CD4-positive, alpha-beta T cell treated with Interleukin-17A for 1 hour (primary cell): ENCODE data around the gene ACR.
A peak's percentile ranks its signal among the peaks of the same experiment; 100 is the strongest.

ENCODE experiments used
- DNase-seq: peaks from one replicate; pipeline ENCODE4 v3.0.0-alpha.2; 2020

Gene ACR

DNA sequence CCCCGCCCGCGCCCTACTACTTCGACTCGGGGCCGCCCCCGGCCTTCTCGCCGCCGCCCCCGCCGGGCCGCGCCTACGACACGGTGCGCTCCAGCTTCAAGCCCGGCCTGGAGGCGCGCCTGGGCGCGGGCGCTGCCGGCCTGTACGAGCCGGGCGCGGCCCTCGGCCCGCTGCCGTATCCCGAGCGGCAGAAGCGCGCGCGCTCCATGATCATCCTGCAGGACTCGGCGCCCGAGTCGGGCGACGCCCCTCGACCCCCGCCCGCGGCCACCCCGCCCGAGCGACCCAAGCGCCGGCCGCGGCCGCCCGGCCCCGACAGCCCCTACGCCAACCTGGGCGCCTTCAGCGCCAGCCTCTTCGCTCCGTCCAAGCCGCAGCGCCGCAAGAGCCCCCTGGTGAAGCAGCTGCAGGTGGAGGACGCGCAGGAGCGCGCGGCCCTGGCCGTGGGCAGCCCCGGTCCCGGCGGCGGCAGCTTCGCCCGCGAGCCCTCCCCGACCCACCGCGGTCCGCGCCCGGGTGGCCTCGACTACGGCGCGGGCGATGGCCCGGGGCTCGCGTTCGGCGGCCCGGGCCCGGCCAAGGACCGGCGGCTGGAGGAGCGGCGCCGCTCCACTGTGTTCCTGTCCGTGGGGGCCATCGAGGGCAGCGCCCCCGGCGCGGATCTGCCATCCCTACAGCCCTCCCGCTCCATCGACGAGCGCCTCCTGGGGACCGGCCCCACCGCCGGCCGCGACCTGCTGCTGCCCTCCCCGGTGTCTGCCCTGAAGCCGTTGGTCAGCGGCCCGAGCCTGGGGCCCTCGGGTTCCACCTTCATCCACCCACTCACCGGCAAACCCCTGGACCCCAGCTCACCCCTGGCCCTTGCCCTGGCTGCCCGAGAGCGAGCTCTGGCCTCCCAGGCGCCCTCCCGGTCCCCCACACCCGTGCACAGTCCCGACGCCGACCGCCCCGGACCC, 17.4 kb upstream of the ACR start:
- DNase-seq: no peak

DNA sequence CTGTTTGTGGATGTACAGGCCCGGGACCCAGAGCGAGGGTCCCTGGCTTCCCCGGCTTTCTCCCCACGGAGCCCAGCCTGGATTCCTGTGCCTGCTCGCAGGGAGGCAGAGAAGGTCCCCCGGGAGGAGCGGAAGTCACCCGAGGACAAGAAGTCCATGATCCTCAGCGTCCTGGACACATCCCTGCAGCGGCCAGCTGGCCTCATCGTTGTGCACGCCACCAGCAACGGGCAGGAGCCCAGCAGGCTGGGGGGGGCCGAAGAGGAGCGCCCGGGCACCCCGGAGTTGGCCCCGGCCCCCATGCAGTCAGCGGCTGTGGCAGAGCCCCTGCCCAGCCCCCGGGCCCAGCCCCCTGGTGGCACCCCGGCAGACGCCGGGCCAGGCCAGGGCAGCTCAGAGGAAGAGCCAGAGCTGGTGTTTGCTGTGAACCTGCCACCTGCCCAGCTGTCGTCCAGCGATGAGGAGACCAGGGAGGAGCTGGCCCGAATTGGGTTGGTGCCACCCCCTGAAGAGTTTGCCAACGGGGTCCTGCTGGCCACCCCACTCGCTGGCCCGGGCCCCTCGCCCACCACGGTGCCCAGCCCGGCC, 16.7 kb upstream of the ACR start:
- DNase-seq: no peak

DNA sequence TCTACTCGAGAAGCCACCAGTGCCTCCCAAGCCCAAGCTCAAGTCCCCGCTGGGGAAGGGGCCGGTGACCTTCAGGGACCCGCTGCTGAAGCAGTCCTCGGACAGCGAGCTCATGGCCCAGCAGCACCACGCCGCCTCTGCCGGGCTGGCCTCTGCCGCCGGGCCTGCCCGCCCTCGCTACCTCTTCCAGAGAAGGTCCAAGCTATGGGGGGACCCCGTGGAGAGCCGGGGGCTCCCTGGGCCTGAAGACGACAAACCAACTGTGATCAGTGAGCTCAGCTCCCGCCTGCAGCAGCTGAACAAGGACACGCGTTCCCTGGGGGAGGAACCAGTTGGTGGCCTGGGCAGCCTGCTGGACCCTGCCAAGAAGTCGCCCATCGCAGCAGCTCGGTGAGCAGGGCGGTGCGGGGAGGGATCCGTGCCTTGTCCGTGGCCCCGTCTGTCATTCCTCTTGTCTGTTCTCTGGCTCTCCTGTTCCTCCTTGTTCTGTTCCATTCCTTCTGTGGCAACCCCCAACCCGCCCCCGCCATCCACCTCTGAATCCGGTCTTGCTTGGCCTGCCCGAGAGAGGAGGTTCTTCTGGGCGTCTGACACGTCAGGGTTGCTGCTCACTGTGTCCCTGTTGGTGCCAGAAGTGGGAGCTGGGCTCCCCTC, 15.8 kb upstream of the ACR start:
- no peak for DNase-seq

DNA sequence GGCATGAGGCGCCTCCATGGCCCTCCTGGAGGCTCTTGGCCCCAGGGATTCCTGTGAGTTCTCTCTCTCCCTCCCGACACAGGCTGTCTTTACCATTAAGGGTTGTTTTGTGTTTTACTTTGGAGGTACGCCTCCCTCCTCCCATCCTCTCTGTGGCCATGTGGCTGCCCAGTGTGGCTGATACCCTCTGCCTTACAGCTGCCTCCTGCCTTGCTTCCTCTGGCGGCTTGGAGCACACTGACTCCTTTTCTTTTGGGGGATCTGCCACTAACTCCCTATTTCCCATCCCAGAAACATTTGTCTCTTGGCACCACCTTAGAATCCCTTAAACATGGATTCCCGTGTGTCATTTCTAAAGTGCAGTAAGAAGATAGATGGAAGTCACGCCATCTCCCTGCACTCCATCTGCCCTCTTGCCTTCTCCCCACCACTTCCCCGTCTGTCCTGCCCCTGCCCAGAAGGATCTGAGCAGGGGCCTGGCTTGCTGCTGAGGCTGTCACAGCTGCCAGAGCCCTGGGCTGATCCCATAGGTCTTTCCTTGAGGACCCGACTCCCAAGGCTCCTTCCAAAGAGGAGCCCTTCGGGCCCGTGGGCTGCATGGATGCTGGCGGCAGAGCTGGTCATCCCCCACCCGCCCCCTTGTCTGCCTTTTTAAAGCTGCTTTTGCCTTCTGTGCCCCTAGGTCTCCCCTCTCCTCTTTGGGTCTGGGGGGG, 15.1 kb upstream of the ACR start:
- DNase-seq: no peak

DNA sequence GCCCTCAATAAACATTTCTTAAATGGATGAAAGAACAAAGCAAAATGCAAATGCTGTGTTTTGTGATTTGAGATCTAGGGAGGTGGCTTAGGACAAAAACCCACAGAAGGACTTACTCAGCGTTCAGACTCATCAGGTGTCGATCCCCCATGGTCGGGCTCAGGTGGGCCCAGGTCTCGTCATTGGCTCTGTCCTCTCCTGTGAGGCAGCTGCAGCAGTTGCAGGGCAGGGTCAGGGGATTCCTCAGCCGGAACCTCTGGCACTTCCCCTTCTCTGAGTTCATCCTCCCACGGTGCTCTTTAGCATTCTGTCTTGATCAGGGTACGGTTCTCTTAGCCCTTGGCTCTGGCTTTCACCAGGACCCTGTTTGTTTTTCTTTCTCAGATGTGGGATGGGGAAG, 14.0 kb upstream of the ACR start:
- DNase-seq: no peak

DNA sequence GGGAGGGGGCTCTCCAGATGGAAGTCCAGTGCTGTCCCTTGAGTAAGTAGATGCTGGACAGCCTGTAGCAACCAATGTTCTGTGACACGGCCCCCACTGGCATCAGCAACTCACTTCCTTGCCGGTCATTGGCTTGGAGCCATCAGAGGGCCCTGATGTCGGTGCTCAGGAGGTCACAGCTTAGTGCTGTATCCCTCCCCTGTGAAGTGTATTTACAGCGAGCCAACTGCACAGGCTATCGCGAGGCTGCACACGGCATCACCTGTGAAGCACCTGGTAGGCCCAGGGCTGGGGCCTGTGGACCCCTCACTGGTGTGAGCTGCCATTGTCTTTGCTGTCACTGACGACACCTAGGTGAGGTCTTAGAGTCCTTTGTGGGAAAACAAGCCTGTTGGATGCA, 13.4 kb upstream of the ACR start:
- DNase-seq: no peak

DNA sequence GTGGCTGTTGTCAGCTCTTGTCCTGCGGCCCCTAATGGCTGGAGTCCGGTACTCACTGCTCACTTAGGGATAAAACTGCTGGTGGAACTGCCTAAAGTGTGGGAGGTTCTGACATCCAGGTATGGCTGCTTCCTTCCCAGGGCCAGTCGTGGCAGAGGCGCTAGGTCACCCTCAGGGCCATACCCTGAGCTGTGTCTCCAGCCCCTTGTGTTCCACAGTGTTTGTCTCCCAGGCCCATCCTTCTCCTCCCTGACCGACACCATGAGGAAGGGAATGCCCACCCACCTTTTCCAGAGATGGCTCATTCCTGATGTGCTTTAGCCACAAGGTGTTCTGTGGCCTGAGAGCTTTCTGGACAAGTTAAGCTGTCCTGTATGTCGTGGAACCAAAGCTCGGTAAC, 12.4 kb upstream of the ACR start:
- DNase-seq: no peak

DNA sequence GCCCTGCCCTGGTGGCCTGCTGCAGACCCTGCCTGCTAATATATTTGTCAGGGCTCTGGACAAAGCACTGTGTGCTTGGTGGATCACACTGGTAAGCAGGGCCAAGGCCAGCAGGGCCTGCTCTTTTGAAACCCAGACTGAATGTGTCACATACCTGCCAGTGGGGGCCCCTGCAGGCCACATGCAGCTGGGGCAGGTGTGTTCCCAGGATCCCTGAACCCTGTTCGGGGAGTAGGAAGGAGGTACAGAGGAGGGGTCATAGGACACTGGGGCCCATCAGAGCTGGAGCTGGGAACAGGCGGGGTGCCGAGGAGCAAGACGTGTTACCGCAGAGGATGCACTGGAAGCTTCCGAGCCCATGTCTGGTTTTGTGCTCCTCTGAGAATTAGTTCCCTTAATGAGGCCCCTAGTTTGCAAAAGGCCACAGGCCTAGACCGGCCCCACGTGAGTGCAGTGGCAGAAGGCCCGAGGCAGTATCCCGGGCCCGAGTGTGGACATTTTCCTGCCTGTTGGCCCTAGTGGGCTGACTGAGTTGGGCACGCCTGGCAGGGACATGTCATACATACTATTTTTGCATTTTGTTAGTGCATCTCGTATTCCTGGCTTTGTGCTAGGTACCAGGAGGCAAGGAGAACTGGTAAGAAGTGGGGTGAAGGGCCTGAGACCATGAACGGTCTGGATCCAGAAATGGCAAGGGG, 11.2 kb upstream of the ACR start:
- no peak for DNase-seq

DNA sequence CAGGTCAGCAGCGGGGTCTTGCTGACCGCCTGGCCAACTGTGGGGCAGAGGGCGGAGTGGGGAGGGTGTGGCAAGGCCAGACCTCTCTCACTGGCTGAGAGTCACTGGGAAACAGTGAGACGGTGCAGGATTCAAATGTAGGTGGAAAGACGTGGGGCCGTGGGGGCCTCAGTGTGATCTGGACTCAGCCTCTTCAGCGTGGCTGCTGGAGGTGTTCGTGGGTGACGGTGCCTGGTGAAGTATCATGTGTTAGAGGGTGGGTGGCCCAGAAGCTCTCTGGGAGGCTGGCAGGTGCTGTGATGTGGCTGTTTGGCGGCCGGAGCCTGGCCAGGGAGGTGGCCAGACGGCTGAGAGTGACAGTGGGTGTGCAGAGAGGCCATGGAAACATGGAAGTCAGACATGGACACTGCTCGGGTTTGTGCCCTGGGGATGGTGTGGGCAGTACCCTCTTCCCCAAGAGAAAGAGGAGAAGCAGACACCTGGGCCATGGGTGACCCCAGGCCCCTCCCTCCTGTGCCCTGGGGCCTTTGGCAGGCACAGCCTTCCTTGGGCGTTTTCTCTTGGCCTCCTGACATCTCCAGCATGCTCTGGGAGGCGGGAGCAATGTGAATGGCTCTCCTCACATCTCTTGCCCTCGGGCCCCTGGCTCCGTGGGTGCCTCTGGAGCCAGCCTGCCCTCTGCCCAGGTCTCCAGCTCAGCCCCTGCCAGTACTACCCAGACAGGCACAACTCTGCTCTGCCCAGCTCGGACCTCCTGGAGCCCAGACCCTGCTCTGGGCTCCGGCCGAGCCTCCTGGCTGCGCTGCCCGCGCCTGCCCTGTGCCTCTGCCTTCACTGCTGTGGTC, 10.1 kb upstream of the ACR start:
- DNase-seq: no peak

DNA sequence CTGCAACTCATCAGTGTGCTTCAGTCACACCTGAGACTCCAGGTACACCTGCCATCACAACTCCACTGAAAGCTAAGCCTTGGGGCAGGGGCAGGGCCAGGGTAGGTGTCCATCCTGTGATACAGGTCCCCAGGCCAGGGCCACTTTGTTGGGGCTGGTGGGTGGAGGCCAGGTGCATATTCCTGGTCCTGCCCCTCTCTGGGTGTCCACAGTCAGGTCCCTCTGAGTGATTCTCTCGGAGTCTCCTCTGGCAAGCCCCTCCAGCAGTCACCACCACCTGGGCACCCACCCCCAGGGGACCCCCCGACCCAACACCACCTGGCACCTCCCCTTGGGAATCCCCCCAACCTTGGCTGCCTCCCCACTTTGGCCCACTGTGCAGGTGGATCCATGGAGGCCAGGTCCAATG, 9.5 kb upstream of the ACR start:
- DNase-seq: no peak

DNA sequence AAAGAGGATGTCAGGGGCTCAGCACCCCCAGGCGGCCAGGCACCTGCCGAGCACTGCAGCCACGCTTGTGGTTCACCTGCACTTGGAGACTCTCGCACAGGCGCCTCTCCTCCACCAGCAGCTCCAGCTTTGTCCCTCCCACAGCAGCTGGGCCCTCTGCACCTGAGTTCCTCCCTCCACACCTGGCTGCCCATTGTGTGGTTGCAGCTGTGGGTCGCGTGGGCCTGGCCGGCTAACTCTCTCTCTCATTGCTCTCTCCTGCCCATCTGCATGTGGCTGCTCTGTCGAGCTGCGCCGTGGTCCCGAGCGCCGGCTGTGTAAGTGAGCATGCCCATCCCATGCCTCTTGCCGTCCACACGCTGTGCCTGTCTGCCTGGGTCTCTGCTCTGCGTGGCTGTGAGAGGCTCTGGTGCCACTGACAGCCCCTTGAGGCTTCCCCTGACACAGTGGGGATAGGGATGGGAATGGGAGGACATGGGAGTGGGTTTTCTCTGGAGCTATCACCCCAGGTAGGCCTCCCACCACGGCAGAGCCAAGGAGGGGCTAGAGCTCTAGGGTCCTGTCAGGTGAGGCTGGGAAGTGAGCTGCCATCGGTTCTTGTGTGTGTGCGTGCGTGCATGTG, 8.5 kb upstream of the ACR start:
- no peak for DNase-seq

DNA sequence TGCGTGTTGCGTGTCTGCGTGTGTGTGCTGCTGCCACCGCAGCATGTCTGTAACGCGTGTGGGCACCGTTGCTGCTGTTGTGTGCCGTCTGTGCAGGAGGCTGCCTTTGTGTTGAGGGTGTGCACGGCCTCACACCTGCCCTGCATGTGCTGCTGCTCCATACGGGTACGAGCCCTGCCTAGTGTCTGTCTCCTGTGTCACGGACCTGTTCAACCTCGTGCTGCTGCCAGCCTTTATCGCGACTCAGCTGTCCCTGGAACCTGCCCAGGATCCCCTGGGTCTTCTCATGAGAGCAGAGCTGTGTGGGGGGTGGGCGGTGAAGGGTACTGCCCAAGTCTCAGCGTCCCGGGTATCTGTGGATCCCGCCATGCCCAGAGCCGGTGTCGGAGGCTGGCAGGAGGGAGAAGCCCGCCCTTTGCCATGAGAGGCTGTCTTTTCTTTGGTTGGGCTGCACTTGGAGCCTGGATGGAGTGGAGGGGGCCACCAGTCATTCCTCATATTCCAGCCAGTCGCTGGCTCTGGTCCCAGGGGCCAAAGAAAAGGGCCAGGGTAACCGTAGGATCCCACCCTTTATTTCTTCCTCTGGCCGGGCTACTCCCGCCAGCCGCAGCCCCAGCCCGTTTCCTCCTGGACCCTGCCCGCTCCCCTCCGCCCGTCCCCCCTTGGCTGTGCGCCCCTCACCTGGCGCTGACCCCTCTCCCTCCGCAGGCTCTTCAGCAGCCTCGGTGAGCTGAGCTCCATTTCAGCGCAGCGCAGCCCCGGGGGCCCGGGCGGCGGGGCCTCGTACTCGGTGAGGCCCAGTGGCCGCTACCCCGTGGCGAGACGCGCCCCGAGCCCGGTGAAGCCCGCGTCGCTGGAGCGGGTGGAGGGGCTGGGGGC, 7.8 kb upstream of the ACR start:
- DNase-seq: no peak

DNA sequence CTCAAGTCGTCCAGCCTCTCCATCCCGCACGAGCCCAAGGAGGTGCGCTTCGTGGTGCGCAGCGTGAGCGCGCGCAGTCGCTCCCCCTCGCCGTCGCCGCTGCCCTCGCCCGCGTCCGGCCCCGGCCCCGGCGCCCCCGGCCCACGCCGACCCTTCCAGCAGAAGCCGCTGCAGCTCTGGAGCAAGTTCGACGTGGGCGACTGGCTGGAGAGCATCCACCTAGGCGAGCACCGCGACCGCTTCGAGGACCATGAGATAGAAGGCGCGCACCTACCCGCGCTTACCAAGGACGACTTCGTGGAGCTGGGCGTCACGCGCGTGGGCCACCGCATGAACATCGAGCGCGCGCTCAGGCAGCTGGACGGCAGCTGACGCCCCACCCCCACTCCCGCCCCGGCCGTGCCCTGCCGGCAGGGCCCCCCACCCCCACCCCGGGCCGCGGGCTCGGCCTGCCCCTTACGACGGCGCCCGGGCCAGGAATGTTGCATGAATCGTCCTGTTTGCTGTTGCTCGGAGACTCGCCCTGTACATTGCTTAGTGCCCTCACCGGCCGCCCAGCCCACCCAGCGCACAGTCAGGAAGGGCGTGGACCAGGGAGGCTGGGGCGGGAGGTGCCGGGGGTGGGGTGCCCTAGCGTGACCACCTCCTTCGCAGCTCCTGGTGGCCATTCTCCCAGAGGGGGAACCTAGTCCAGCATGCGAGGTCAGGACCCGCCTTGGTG, 6.9 kb upstream of the ACR start:
- no peak for DNase-seq

DNA sequence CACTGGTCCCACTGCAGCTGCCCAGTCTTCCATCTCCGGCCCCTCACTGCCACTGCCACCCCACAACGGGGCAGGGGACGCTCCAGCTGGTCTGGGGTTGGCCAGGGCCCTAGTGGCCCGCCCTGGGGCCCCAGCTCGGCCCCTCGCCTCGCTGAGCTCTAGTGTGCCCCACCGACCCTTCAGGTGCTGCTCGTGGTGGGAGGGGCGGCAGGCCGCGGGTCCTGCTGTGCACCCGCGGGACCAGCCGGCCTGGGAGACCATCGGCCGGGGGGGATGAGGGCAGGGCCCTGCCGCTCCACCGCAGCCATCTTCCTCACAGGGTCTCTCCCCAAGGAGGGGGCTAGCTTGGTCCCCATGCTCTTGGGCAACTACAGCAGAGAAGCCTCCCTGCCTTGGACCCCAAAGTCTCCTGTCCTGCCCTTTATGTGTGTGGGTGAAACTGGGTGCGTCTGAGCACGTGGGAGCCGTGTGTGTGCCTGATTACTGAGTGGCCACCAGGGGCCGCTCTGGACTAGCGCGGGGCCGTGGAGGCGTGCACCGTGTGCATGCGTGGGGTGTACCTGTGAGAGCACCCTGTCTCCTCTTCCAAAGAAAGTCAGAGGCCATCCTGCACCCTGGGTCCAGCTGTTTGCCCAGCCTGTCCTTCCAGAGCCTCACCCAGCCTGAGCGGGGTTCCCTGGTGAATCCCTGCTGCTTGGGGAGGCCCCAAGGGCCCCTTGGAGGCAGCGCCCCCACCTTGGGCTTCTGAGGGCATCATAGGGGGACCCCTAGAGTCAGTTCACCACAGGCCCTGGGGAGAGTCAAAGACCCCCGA, 6.0 kb upstream of the ACR start:
- DNase-seq: peak; percentile 70

DNA sequence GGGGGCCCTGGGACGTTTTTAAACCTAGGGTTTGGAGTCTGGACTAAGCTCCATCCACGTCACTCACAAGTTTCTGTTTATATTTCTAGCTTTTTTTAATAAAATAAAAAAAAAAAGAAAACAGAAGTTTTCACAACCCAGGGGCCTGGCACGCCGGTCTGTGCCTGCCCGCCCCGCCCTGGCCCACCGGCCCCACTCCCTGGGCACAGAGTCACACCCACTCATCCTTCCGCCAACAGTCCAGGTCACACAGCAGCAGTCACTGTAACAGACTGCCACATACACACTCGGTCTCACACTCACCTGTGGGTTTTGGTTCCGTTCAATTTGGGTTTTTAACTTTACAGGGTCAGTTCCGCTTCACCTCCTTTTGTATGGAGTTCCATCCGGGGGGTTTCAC, 5.3 kb upstream of the ACR start:
- DNase-seq: no peak

DNA sequence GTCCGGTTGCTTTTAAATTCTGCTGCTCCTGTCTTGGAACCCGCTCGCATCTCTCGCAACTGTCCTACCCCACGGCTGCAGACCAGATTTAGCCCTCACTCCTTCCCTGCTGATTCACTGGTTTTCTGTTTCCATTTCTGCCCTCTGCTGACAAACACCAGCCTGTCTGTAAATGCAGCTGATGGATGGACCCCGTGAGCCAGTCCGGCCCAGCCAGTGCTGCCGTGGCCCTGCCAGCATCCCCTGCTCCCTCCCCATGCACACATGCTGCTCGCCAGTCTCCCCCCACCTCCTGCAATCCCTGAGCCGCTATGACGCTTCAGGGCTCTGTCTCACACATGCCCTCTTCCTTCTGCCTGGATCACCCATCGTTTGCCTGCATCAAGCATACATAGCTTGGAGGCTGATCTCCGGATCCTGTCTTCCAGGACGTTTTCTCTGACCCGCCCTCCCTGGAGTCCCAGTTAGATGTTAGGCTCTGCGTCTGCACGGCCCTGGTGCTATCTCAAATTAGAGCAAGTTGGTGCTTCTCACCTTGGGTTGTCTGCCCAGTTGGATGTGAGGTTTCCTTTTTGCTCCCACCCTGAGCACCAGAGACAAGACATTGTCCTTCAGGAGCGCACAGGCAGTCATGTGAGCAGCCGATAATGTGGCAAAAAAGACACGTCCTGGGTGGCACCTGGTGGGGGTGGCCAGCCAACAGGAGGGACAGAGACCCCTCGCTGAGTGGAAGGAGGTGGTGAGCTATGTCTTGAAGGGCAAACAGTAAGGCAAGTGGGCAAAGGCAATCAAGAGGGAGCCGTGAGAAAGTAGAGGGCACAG, 4.3 kb upstream of the ACR start:
- no peak for DNase-seq

DNA sequence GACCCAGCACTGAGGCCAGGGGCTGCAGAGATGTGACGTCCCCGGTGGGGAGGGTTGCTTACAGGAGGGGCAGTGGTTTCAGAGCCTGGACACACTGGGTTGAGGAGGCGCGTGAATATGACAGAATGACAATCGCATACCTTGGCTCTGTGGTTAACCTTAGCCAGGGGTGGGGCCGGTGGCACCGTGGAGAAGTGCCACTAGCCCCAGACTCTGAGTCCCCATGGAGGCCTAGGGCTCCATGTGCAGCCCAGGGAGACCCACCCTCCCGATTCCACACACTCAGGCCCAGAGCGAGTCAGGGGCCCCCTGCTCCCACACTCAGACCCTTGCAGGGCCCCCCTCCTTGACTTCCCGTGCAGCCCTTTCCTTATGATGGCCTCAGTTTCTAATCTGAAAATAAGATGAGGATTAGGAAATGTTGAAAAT, 3.6 kb upstream of the ACR start:
- no peak for DNase-seq
